NCI-H69 (cell line): ENCODE data around the gene TMCO4.
"Not testable (repeated sequence)": the region's sequence is repeated elsewhere in the genome, so short reads cannot be mapped to it uniquely, and the experiment has no call there.

Experiments
- DNase-seq: peaks from one replicate; lab custom pipeline; 2025; lab: John Stamatoyannopoulos, UW

The TMCO4 gene

DNA sequence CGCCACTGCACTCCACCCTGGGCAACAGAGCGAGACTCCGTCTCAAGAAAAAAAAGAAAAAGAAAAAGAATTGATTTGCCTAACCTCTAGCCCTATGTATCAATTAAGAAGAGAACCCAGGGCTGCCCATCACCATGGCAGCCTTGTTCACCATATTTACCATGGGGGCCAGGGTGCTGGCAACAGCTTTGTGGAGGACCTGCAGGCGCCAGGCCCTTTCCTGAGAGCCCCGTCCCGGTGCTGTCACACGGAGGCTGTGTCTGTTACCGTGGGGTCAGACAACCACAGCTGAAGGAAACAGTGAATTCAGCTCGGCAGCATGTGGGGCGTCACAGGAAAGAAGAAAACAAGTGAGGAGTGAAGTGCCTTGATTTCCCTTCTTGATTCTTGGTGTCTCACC is 162.1 kb downstream of the TMCO4 start:
- DNase-seq = no peak

DNA sequence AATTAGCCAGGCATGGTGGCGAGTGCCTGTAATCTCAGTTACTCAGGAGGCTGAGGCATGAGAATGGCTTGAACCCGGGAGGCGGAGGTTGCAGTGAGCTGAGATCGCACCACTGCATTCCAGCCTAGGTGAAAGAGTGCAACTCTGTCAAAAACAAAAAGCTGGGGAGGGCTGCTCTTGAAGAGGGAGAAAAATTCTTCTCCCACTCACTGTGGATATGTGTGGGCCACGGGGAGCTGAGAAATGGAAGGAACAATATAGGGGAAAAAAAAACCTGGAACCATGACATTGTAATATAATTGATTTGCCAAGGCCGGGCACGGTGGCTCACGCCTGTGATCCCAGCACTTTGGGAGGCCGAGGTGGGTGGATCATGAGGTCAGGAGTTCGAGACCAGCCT is 163.0 kb downstream of the TMCO4 start:
- not testable (repeated sequence) for DNase-seq

DNA sequence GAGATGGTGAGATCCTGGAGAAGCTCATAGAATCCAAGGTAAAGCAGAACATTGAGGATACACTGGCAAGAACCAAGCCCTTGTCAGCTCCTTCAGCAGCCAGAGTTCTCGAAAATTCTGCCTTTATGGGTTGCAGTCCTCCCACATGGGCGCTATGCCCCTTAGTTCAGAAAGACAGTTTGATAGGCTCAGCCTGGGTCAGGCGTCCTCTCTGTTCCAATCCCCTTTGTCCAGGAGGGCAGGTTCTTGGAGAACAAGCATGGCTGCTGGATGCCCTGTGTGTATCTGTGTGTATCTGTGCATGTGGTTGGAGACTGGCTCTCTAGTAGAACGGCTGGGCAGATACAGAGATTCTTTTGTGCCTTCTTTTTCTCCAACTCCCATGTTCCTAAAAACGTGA is 163.7 kb downstream of the TMCO4 start:
- no peak for DNase-seq

DNA sequence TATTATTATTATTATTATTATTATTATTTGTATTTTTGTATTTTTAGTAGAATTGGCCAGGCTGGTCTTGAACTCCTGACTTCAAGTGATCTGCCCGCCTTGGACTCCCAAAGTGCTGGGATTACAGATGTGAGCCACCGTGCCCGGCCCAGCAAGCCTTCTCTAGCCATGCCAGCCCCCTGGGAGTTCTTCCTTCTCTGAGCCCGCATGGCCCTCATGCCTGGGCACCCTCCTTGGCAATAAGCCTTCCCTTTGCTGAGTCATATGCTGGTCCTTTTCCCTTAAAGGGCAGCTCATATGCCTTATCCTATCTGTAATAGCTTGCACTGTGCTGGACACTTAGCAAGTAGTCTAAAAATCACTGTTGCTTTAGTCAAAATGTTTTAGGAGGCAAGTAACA is 164.1 kb downstream of the TMCO4 start:
- no peak for DNase-seq

DNA sequence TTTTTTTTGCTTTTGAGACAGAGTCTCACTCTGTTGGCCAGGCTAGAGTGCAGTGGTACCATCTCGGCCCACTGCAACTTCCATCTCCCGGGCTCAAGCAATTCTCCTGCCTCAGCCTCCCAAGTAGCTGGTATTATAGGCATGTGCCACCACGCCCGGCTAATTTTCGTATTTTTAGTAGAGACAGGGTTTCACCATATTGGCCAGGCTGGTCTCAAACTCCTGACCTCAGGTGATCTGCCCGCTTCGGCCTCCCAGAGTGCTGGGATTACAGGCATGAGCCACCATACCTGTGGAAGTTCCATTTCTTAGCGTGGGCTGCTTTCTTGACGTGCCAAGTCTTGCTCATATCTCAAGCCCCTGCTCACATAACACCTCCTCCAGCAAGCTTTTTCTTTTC is 164.7 kb downstream of the TMCO4 start:
- DNase-seq = not testable (repeated sequence)

DNA sequence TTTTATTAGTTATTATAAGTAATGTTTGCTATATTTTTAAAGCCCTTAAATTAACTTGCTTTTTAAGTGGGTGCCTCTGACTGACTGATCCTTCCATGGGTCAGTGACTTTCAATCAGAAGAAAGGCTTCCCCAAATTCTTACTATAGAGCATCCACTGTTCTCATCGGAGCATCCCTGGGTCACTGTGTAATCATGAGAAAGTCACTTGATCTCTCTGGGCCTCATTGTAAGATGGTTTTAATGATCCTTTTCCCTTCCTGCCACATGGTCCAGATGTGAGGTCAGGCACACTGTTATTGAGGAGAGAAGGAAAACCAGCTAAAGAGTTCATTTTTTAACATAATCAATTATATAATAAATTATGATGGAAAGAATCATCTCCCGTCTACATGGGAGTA is 166.6 kb downstream of the TMCO4 start:
- DNase-seq = no peak
